ENCODE results near the gene ARHGAP4. TPM values are rescaled to one million over a fixed set of nuclear protein-coding genes. Genes with fewer than 3 reads are reported as not detected.

ARHGAP4 gene
- total RNA-seq, 1 donor from 2014 or later, result 16.4 TPM

DNA sequence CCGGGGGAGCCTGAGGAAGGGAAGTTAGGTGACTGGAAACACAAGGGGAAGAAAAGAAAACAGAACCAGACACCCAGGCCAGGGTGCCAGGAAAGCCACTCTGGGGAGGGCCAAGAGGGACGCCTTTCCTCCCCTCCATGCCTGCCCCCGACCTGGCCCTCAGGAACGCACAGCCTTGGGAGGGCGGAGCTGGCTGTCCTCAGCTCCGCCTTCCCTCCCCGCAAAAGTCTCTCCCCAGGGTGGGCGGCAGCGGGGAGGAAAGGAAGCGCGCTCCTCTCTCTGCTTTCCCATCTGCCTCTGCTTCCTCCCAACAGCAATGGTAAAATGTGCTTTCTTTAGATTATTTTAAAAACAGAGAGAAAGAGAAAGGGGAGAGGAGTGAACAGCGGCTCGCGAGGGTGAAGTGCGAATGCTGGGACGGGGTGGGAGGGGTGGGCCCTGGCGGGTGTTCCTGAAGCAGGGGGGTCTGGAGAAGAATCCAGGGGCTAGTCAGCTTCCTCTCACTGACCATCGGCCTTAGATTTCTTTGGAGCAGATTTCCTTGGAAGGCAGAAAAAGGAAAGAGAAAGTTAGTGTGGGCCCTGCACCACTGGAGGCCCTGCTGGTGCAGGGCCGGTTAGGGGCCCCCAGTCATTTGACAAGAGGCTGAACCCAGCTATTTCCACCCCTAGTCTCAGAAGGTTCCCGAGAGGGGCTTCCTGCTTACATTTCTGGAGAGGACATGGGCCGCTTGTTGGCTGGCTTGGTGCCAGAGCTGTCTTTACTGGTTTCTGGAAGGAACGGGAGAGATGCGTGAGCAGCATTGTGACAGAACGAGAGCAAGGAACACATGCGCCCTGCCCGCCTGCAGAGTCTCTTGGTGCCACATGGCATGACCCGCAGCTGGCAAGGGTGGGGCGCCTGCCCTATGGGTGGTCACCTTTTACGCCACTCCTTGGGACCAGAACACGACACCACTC lies 23.1 kb upstream of the ARHGAP4 start:
- peak overlapping the region; percentile 62 for H3K27ac Mint-ChIP-seq
- H3K36me3 Mint-ChIP-seq (ENCODE audit: insufficient read depth), result peaks cover 27% of the 10 kb centered on the region
- no peaks in the 10 kb centered on the region for H3K27me3 Mint-ChIP-seq
- TF ChIP-seq, protein P1, sequence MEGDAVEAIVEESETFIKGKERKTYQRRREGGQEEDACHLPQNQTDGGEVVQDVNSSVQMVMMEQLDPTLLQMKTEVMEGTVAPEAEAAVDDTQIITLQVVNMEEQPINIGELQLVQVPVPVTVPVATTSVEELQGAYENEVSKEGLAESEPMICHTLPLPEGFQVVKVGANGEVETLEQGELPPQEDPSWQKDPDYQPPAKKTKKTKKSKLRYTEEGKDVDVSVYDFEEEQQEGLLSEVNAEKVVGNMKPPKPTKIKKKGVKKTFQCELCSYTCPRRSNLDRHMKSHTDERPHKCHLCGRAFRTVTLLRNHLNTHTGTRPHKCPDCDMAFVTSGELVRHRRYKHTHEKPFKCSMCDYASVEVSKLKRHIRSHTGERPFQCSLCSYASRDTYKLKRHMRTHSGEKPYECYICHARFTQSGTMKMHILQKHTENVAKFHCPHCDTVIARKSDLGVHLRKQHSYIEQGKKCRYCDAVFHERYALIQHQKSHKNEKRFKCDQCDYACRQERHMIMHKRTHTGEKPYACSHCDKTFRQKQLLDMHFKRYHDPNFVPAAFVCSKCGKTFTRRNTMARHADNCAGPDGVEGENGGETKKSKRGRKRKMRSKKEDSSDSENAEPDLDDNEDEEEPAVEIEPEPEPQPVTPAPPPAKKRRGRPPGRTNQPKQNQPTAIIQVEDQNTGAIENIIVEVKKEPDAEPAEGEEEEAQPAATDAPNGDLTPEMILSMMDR (IDR thresholded peaks at IDR 0.05; ENCODE audit: unreplicated experiment), result no peak
- no peak overlapping the region for H3K4me3 Mint-ChIP-seq (ENCODE audit: low read depth)
- peaks cover 4% of the 10 kb centered on the region for H3K4me1 Mint-ChIP-seq (ENCODE audit: low read depth)
- H3K9me3 Mint-ChIP-seq (ENCODE audit: low read depth), result no peaks in the 10 kb centered on the region
- no peak for DNase-seq (ENCODE audit: low spot score, unreplicated experiment)

DNA sequence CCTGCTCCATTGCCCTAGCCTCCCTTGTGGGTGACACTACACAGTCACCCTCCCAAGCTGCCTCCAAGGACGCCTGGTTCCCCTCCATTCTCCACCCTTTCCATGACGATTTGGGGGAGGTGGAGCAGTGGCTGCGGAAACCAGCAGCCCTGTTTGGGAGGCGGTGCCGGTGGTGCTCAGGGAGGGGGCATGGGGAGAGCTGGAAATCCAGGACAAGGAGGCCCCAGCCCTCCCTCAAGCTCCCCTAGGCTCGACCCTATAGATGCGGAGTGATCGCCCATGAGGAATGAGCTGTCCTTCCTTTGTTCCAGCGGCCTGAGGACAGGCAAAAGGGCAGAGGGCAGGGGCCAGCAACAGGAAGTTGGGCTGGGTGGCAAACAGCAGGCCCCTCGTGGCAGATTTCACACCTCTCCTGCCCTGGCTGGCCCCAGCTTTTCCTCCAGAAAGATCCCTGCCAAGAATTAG lies 22.0 kb upstream of the ARHGAP4 start:
- TF ChIP-seq, protein P1 (IDR thresholded peaks at IDR 0.05; ENCODE audit: unreplicated experiment), result no peak
- DNase-seq (ENCODE audit: low spot score, unreplicated experiment), result no peak
- no peak overlapping the region for H3K4me3 Mint-ChIP-seq (ENCODE audit: low read depth)
- H3K36me3 Mint-ChIP-seq (ENCODE audit: insufficient read depth), result peaks cover 22% of the 10 kb centered on the region
- no peaks in the 10 kb centered on the region for H3K27me3 Mint-ChIP-seq
- H3K27ac Mint-ChIP-seq, result peak overlapping the region; percentile 62
- H3K4me1 Mint-ChIP-seq (ENCODE audit: low read depth), result peaks cover 4% of the 10 kb centered on the region
- H3K9me3 Mint-ChIP-seq (ENCODE audit: low read depth), result no peaks in the 10 kb centered on the region

DNA sequence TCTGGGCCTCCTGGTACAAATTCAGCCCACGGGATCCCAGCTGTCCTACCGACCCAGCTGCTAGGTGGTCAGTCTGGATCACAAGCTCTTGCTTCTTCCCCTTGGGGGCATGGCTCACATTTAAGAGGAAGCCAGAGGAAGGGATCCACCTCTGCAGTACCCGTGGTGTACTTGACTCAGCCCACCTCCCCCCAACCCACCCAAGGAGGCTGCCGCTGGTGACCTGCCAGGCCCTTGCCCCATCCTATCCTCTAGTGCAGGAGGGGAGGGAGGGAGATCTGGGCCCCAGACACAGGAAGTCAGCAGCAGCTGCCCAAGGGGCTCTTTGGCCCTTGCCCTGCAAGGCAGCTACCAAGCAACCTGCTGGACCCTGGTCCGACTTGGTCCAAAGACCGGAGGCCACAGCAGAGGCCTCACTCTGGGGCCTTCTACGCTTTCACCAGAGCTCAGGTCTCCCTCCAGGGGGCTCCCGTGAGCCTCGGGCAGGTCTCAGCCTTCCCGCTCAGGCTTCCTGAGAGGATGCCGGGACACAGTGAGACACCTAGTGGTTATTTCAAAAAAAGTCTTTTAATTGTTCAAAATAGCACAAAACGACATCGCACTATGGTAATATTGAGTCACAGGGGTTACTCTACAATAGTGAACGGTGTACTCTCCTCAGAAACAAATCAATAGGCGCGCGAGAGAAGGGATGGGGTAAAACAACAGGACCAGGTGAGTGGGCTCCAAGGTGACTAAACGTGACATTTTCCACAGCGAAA lies 21.1 kb upstream of the ARHGAP4 start:
- Mint-ChIP-seq H3K4me1 (ENCODE audit: low read depth) (peaks cover 4% of the 10 kb centered on the region), H3K27me3 (no peaks in the 10 kb centered on the region), H3K36me3 (ENCODE audit: insufficient read depth) (peaks cover 22% of the 10 kb centered on the region), H3K27ac (no peak overlapping the region), H3K9me3 (ENCODE audit: low read depth) (no peaks in the 10 kb centered on the region), H3K4me3 (ENCODE audit: low read depth) (no peak overlapping the region)
- peak; percentile 71 for DNase-seq (ENCODE audit: low spot score, unreplicated experiment)
- TF ChIP-seq, protein P1 (IDR thresholded peaks at IDR 0.05; ENCODE audit: unreplicated experiment), result peak; percentile 88

DNA sequence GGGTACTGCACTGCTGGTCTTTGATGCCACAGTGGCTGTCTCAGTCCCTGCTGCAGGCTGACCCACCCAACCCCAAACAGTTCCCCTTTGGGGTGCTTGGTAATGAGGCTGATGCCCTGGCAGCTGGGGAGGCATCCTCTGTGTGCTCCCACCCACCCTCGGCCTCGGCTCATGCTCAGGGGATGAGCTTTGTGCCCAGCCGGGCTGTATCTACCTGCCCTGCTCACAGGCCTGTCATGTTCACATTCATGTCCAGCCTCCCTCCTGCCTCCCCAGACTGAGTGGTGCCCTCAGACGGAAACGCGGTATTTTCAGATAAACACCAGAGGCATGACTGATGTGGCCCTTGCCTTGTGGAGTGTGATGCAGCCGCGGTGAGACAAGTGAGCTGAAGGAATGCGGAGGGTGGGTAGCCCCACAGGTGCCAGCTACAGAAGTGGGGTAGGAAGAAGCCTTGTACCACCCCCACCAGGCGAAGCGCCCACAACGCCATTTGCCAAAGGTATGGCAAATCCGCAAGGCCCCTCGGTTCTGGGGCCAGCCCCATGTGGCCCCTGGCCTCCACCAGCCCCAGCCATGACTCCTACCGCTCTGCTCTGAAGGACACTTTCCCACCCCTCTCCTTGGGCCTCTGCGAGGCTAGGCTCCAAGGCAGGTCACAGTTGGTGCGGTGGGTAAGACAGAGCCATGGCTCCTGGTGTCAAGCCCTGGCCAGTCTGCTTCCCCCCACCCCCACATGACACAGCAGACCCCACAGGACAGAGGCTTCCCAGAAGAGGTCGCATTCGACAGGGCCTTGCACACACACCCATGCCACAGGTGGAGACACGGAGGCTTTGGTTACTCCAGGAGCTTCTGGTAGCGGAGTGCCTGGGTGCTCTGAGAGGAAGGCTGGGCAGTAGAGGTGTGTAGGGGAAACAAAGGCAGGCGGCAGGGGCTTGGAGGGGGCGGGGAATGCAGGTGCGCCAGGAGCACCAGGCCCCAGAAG lies 20.2 kb upstream of the ARHGAP4 start:
- Mint-ChIP-seq H3K27me3 (no peaks in the 10 kb centered on the region), H3K4me1 (ENCODE audit: low read depth) (peaks cover 4% of the 10 kb centered on the region), H3K9me3 (ENCODE audit: low read depth) (no peaks in the 10 kb centered on the region), H3K27ac (no peak overlapping the region), H3K4me3 (ENCODE audit: low read depth) (no peak overlapping the region), H3K36me3 (ENCODE audit: insufficient read depth) (peaks cover 19% of the 10 kb centered on the region)
- DNase-seq (ENCODE audit: low spot score, unreplicated experiment), result no peak
- TF ChIP-seq, protein P1 (IDR thresholded peaks at IDR 0.05; ENCODE audit: unreplicated experiment), result no peak

Data from progenitor cell of endocrine pancreas (in vitro differentiated cells).